Astrocyte (in vitro differentiated cells and primary cell): Measurements from ENCODE around the gene MET. TPM values are rescaled to one million over a fixed set of nuclear protein-coding genes. Genes with fewer than 3 reads are reported as not detected.
"Not testable (repeated sequence)": the region's sequence is repeated elsewhere in the genome, so short reads cannot be mapped to it uniquely, and the experiment has no call there.

ENCODE experiments used
- DNase-seq: peaks from one replicate; pipeline ENCODE4 v3.0.0-alpha.2; 2010; ENCODE audit warnings: low read depth
- FAIRE-seq: peaks from 2 replicates; lab custom pipeline; 2011; peaks lifted over from hg19 to GRCh38; lab: Jason Lieb, UNC
- H2AFZ ChIP-seq: 2 replicates; pipeline ENCODE4 v1.6.0; 2012; ENCODE audit warnings: low read depth, low read length, inconsistent platforms
- H3K27ac ChIP-seq: 2 replicates; pipeline ENCODE4 v1.5.1; 2011; ENCODE audit warnings: low read depth, low read length, inconsistent platforms
- H3K27me3 ChIP-seq: 2 replicates; pipeline ENCODE4 v1.6.0; 2011; ENCODE audit warnings: low read length, inconsistent platforms; ENCODE audit not compliant: insufficient read depth
- H3K36me3 ChIP-seq: 2 replicates; pipeline ENCODE4 v1.5.1; 2011; ENCODE audit warnings: low read length, inconsistent platforms; ENCODE audit not compliant: insufficient read depth
- H3K4me1 ChIP-seq: 2 replicates; pipeline ENCODE4 v1.5.1; 2011; ENCODE audit warnings: low read length, inconsistent platforms; ENCODE audit not compliant: insufficient read depth
- H3K4me2 ChIP-seq: 2 replicates; pipeline ENCODE4 v1.6.0; 2012; ENCODE audit warnings: low read length, inconsistent platforms
- H3K4me3 ChIP-seq: 2 replicates; pipeline ENCODE4 v1.5.1; 2011; ENCODE audit warnings: low read depth, mild to moderate bottlenecking, low read length, inconsistent platforms; ENCODE audit not compliant: insufficient read depth
- H3K79me2 ChIP-seq: 2 replicates; pipeline ENCODE4 v1.6.0; 2012; ENCODE audit warnings: mild to moderate bottlenecking, low read length, inconsistent platforms; ENCODE audit not compliant: insufficient read depth
- H3K9ac ChIP-seq: 2 replicates; pipeline ENCODE4 v1.6.0; 2012; ENCODE audit warnings: mild to moderate bottlenecking, low read length, inconsistent platforms
- H3K9me3 ChIP-seq: 2 replicates; pipeline ENCODE4 v1.5.1; 2012; ENCODE audit warnings: low read depth, mild to moderate bottlenecking, low read length, inconsistent platforms; ENCODE audit not compliant: insufficient read depth
- H4K20me1 ChIP-seq: 2 replicates; pipeline ENCODE4 v1.6.0; 2012; ENCODE audit warnings: low read length, inconsistent platforms; ENCODE audit not compliant: insufficient read depth
- H3K27ac Mint-ChIP-seq: one replicate; pipeline ENCODE4 v1.8.0; 2021; ENCODE audit warnings: mild to moderate bottlenecking, mixed read lengths; ENCODE audit not compliant: unreplicated experiment
- H3K27me3 Mint-ChIP-seq: one replicate; pipeline ENCODE4 v1.8.0; 2021; ENCODE audit warnings: low read depth, mixed read lengths; ENCODE audit not compliant: unreplicated experiment
- H3K36me3 Mint-ChIP-seq: one replicate; pipeline ENCODE4 v1.8.0; 2021; ENCODE audit warnings: low read depth, mixed read lengths; ENCODE audit not compliant: unreplicated experiment
- H3K4me1 Mint-ChIP-seq: one replicate; pipeline ENCODE4 v1.8.0; 2021; ENCODE audit warnings: low read depth, mixed read lengths; ENCODE audit not compliant: unreplicated experiment
- H3K4me3 Mint-ChIP-seq: one replicate; pipeline ENCODE4 v1.8.0; 2021; ENCODE audit warnings: mild to moderate bottlenecking, moderate library complexity, mixed read lengths; ENCODE audit not compliant: unreplicated experiment
- H3K9me3 Mint-ChIP-seq: one replicate; pipeline ENCODE4 v1.8.0; 2021; ENCODE audit warnings: mild to moderate bottlenecking, mixed read lengths; ENCODE audit not compliant: unreplicated experiment
- EZH2 ChIP-seq: IDR thresholded peaks from 2 replicates; pipeline ENCODE4 v1.6.1; 2012; ENCODE audit warnings: mild to moderate bottlenecking, low read length, inconsistent platforms; ENCODE audit not compliant: insufficient read depth
- total RNA-seq: library from RNA; stranded (reverse); gene quantifications from 2 replicates; pipeline ENCODE4 v1.2.1, GENCODE V29; 2021
- TF ChIP-seq, protein P1 (sequence below): IDR thresholded peaks from 2 replicates; pipeline ENCODE4 v1.5.1; 2011; ENCODE audit warnings: low read depth, mild to moderate bottlenecking, inconsistent platforms, low read length, moderate library complexity; ENCODE audit not compliant: insufficient read depth

MET gene
- total RNA-seq, 1 donor from 2014 or later: 8.2 TPM

DNA sequence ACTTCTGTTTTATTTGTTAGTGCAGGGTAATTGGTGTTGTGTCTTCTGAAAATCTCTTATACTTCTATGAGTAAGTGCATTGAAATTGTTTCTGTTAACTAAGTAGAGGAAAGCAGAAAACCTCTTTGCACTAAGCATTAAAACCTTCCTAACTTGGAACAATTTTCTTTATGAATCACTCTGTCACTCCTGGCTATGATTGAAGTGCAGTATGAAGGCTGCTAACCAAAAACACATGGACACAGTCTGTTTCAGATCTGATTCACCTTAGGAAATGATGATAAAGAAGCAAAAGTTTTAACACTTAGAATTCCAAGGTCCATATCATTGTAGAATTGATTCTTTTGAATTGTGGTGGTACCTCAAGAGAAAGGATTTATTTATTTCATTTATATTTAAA, 41.9 kb downstream of the MET start:
- H3K9ac ChIP-seq: no peak overlapping the region
- Mint-ChIP-seq H3K4me3 (no peak overlapping the region), H3K27me3 (no peaks in the 10 kb centered on the region), H3K9me3 (no peaks in the 10 kb centered on the region), H3K4me1 (peaks cover 10% of the 10 kb centered on the region), H3K27ac (no peak overlapping the region), H3K36me3 (no peaks in the 10 kb centered on the region)
- FAIRE-seq (peak; percentile 81), DNase-seq (peak; percentile 87)
- no peaks in the 10 kb centered on the region for H3K9me3 ChIP-seq
- H3K79me2 ChIP-seq: peaks cover 50% of the 10 kb centered on the region
- no peak for TF ChIP-seq EZH2
- TF ChIP-seq, protein P1, sequence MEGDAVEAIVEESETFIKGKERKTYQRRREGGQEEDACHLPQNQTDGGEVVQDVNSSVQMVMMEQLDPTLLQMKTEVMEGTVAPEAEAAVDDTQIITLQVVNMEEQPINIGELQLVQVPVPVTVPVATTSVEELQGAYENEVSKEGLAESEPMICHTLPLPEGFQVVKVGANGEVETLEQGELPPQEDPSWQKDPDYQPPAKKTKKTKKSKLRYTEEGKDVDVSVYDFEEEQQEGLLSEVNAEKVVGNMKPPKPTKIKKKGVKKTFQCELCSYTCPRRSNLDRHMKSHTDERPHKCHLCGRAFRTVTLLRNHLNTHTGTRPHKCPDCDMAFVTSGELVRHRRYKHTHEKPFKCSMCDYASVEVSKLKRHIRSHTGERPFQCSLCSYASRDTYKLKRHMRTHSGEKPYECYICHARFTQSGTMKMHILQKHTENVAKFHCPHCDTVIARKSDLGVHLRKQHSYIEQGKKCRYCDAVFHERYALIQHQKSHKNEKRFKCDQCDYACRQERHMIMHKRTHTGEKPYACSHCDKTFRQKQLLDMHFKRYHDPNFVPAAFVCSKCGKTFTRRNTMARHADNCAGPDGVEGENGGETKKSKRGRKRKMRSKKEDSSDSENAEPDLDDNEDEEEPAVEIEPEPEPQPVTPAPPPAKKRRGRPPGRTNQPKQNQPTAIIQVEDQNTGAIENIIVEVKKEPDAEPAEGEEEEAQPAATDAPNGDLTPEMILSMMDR: no peak
- H4K20me1 ChIP-seq: no peaks in the 10 kb centered on the region
- H3K27ac ChIP-seq: peak overlapping the region; percentile 29
- H3K36me3 ChIP-seq: peaks cover 3% of the 10 kb centered on the region
- H2AFZ ChIP-seq: no peak overlapping the region
- no peaks in the 10 kb centered on the region for H3K27me3 ChIP-seq
- H3K4me3 ChIP-seq: no peak overlapping the region
- peak overlapping the region; percentile 46 for H3K4me2 ChIP-seq
- H3K4me1 ChIP-seq: peaks cover 29% of the 10 kb centered on the region

DNA sequence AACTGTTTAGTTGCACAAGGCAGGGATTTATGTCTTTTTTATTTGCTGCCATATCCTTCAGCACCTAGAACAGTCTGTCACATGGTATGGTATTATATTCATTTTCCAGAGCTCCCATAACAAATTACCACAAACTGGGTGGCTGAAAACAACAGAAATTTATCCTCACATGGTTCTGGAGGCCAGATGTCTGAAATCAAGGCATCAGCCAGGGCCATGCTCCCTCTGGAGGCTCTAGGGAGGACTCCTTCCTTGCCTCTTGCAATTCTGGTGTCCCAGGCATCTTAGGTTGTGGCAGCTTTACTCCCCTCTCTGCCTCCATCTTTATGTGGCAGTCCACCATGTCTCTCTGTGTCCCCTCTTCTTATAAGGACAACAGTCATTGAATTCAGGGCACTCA, 43.1 kb downstream of the MET start:
- DNase-seq (no peak), FAIRE-seq (no peak)
- no peak overlapping the region for H3K4me3 Mint-ChIP-seq
- no peak overlapping the region for H3K27ac ChIP-seq
- H3K9ac ChIP-seq: no peak overlapping the region
- no peak overlapping the region for H3K4me3 ChIP-seq
- no peaks in the 10 kb centered on the region for H3K36me3 Mint-ChIP-seq
- peaks cover 3% of the 10 kb centered on the region for H3K36me3 ChIP-seq
- H2AFZ ChIP-seq: no peak overlapping the region
- no peaks in the 10 kb centered on the region for H3K27me3 Mint-ChIP-seq
- H3K27me3 ChIP-seq: no peaks in the 10 kb centered on the region
- no peaks in the 10 kb centered on the region for H4K20me1 ChIP-seq
- H3K9me3 Mint-ChIP-seq: no peaks in the 10 kb centered on the region
- H3K4me1 ChIP-seq: peaks cover 29% of the 10 kb centered on the region
- peaks cover 38% of the 10 kb centered on the region for H3K79me2 ChIP-seq
- H3K9me3 ChIP-seq: no peaks in the 10 kb centered on the region
- peaks cover 10% of the 10 kb centered on the region for H3K4me1 Mint-ChIP-seq
- no peak for TF ChIP-seq EZH2
- TF ChIP-seq, protein P1: no peak
- H3K27ac Mint-ChIP-seq: no peak overlapping the region
- H3K4me2 ChIP-seq: no peak overlapping the region

- FAIRE-seq (no peak), DNase-seq (no peak)
- H3K4me2 ChIP-seq: peak overlapping the region; percentile 71
- H3K79me2 ChIP-seq: peaks cover 18% of the 10 kb centered on the region
- H3K4me1 Mint-ChIP-seq: peaks cover 10% of the 10 kb centered on the region
- H3K4me1 ChIP-seq: peaks cover 29% of the 10 kb centered on the region
- no peaks in the 10 kb centered on the region for H3K9me3 Mint-ChIP-seq
- no peak overlapping the region for H3K4me3 ChIP-seq
- H3K27ac Mint-ChIP-seq: no peak overlapping the region
- TF ChIP-seq, protein P1: no peak
- no peak for TF ChIP-seq EZH2
- H3K9me3 ChIP-seq: no peaks in the 10 kb centered on the region
- peak overlapping the region; percentile 63 for H3K27ac ChIP-seq
- H3K36me3 ChIP-seq: no peaks in the 10 kb centered on the region
- no peak overlapping the region for H3K4me3 Mint-ChIP-seq
- H3K27me3 ChIP-seq: no peaks in the 10 kb centered on the region
- no peaks in the 10 kb centered on the region for H3K27me3 Mint-ChIP-seq
- no peaks in the 10 kb centered on the region for H4K20me1 ChIP-seq
- peak overlapping the region; percentile 57 for H3K9ac ChIP-seq
- no peak overlapping the region for H2AFZ ChIP-seq
- H3K36me3 Mint-ChIP-seq: no peaks in the 10 kb centered on the region
Measured at GRCh38 chr7:116717137-116717536, 45.1 kb downstream of the MET start.

DNA sequence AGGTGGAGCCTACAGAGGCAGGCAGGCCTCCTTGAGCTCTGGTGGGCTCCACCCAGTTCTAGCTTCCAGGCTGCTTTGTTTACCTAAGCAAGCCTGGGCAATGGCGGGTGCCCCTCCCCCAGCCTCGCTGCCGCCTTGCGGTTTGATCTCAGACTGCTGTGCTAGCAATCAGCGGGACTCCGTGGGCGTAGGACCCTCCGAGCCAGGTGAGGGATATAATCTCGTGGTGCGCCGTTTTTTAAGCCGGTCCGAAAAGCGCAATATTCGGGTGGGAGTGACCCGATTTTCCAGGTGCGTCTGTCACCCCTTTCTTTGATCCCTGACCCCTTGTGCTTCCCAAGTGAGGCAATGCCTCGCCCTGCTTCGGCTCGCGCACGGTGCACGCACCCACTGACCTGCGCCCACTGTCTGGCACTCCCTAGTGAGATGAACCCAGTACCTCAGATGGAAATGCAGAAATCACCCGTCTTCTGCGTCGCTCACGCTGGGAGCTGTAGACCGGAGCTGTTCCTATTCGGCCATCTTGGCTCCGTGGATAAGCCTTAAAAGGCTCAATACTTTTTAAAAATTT, 52.0 kb downstream of the MET start:
- not testable (repeated sequence) for H3K4me1 ChIP-seq, H3K4me3 Mint-ChIP-seq, H3K4me3 ChIP-seq, H3K9ac ChIP-seq, H3K27me3 ChIP-seq, H3K36me3 Mint-ChIP-seq, H3K27ac ChIP-seq, H4K20me1 ChIP-seq, DNase-seq, H3K79me2 ChIP-seq, H3K36me3 ChIP-seq, H2AFZ ChIP-seq, H3K9me3 Mint-ChIP-seq, H3K4me2 ChIP-seq, H3K27me3 Mint-ChIP-seq, FAIRE-seq, H3K9me3 ChIP-seq, H3K4me1 Mint-ChIP-seq, H3K27ac Mint-ChIP-seq
